ENCODE data around the gene CDH23.

DNA sequence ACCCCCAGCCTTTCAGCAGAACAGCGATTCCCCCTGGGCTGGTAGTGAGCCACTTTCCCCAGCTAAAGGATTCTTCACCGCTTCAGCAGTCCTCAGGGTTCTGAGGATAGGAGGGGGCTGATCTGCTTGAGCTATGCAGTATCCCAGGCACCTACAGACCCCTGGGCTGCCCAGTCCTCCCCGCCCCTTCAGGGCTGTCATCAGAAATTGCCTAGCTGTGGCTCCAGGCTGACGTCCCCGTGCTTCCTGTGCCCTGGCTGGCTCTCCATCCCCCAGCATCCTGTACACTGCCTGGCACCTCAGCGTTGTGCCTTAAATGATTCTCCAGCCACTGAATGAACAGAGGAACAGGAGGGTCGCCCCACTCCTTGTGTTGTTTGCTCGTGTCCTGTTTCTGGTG lies 38.4 kb upstream of the CDH23 start:
- no peak for TF ChIP-seq POLR2A (IDR thresholded peaks at IDR 0.05; ENCODE audit: low read length)
- TF ChIP-seq GATA1 (IDR thresholded peaks at IDR 0.05; ENCODE audit: low read depth, low read length) = no peak

All from erythroblast (primary cell).